Measurements from ENCODE around the gene NBEAL1.

DNA sequence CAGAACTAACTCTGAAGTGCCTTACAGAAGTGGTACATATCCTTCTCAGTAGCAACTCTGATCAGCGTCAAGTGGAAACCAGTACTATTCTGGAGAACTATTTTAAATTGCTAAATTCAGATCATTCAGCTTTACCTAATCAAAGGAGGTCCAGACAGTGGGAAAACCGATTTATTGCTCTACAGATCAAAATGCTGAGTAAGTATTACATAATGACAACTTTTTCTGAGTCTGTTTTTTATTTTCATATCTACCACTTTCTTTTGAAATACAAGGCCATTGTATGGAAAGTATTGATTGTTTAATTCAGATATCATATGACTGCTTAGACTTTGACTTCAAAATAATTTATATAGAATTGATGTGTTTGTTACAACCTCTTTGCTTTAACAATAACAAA, 68.7 kb downstream of the NBEAL1 start:
- TF ChIP-seq, protein P1, sequence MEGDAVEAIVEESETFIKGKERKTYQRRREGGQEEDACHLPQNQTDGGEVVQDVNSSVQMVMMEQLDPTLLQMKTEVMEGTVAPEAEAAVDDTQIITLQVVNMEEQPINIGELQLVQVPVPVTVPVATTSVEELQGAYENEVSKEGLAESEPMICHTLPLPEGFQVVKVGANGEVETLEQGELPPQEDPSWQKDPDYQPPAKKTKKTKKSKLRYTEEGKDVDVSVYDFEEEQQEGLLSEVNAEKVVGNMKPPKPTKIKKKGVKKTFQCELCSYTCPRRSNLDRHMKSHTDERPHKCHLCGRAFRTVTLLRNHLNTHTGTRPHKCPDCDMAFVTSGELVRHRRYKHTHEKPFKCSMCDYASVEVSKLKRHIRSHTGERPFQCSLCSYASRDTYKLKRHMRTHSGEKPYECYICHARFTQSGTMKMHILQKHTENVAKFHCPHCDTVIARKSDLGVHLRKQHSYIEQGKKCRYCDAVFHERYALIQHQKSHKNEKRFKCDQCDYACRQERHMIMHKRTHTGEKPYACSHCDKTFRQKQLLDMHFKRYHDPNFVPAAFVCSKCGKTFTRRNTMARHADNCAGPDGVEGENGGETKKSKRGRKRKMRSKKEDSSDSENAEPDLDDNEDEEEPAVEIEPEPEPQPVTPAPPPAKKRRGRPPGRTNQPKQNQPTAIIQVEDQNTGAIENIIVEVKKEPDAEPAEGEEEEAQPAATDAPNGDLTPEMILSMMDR (IDR thresholded peaks at IDR 0.05) = no peak
- no peak for TF ChIP-seq POLR2A (IDR thresholded peaks at IDR 0.05)

All from ovary (tissue), 3 donors.